ENCODE measurements around the gene FTMT. TPM values are rescaled to one million over a fixed set of nuclear protein-coding genes. Genes with fewer than 3 reads are reported as not detected.
"Not testable (repeated sequence)": the region's sequence is repeated elsewhere in the genome, so short reads cannot be mapped to it uniquely, and the experiment has no call there.

The FTMT gene
- total and polyA plus RNA-seq, 2 of the 13 experiments (the other 11 are each of a cell fraction or from before 2014, with no cell fraction given), result not detected

DNA sequence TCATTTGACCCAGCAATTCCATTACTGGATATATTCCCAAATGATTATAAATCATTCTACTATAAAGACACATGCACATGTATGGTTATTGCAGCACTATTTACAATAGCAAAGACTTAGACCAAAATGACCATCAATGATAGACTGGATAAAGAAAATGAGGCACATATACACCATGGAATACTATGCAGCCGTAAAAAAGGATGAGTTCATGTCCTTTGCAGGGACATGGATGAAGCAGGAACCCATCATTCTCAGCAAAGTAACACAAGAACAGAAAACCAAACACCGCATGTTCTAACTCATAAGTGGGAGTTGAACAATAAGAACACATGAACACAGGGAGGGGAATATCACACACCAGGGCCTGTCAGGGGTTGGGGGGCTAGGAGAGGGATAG lies 46.4 kb upstream of the FTMT start:
- FAIRE-seq; H3K9ac ChIP-seq (ENCODE audit: insufficient read depth, low read depth, low read length); H3K36me3 ChIP-seq (replicated peaks in 1 of 2; ENCODE audit: control insufficient read depth in 1 of 2, insufficient read depth in 2 of 2, low read length in 2 of 2); BruUV-seq (replicated peaks); POLR2A ChIA-PET; CTCF ChIA-PET (ENCODE audit: low intra/inter-chr PET ratio, low total read pairs); H3K4me3 ChIP-seq (replicated peaks in 1 of 3; ENCODE audit: insufficient read depth in 1 of 3, low read depth in 2 of 3, low read length in 3 of 3); H3K4me2 ChIP-seq (ENCODE audit: low read depth, low read length); H3K27ac ChIP-seq (ENCODE audit: extremely low read length, insufficient read depth, low read length); H2AFZ ChIP-seq (ENCODE audit: low read length); H3K79me2 ChIP-seq (ENCODE audit: insufficient read depth, low read length); H3K27me3 ChIP-seq (ENCODE audit: control insufficient read depth in 1 of 2, insufficient read depth in 2 of 2, low read length in 2 of 2); in situ Hi-C loops (cut with HindIII; ENCODE audit: extremely low pct_ligation_motif_present, low pct_unique_long_range_greater_than_20kb); DNase-seq (ENCODE audit: low spot score); H3K4me1 ChIP-seq (ENCODE audit: insufficient read depth, low read length); ATAC-seq; intact Hi-C loops (cut with micrococcal nuclease; ENCODE audit: unreplicated experiment); H4K20me1 ChIP-seq (ENCODE audit: insufficient read depth, low read length); H3K9me3 ChIP-seq (ENCODE audit: low read length): not testable (repeated sequence)
- WGBS (ENCODE audit: low lambda C conversion rate), result 65% methylated on average over 2 of the region's 2 CpGs

- peak; percentile 1 for DNase-seq (ENCODE audit: low spot score)
- H3K4me3 ChIP-seq (replicated peaks in 1 of 3; ENCODE audit: insufficient read depth in 1 of 3, low read depth in 2 of 3, low read length in 3 of 3), result no peak overlapping the region
- H3K9ac ChIP-seq (ENCODE audit: insufficient read depth, low read depth, low read length), result no peak overlapping the region
- no peak for TF ChIP-seq TEAD3 (CRISPR knock-in tag; optimal IDR thresholded peaks at IDR 0.05; ENCODE audit: borderline replicate concordance)
- no peak for TF ChIP-seq PAF1 (CRISPR knock-in tag; IDR thresholded peaks at IDR 0.05)
- no peak for TF ChIP-seq ZNF468 (CRISPR knock-in tag; IDR thresholded peaks at IDR 0.05)
- no peak for TF ChIP-seq ZNF556 (CRISPR knock-in tag; IDR thresholded peaks at IDR 0.05; ENCODE audit: borderline replicate concordance)
- TF ChIP-seq SPEN (CRISPR knock-in tag; IDR thresholded peaks at IDR 0.05; ENCODE audit: low read depth), result no peak
- no peak for TF ChIP-seq SAFB2 (CRISPR knock-in tag; IDR thresholded peaks at IDR 0.05; ENCODE audit: borderline replicate concordance, low read depth)
- TF ChIP-seq FUBP1 (CRISPR knock-in tag; IDR thresholded peaks at IDR 0.05; ENCODE audit: borderline replicate concordance), result no peak
- TF ChIP-seq ZFP1 (CRISPR knock-in tag; IDR thresholded peaks at IDR 0.05), result no peak
- no peak for TF ChIP-seq HNRNPL (IDR thresholded peaks at IDR 0.05; ENCODE audit: low read depth, low read length)
- TF ChIP-seq ZBTB39 (CRISPR knock-in tag; IDR thresholded peaks at IDR 0.05), result no peak
- no peak for TF ChIP-seq GZF1 (CRISPR knock-in tag; IDR thresholded peaks at IDR 0.05)
- no peak for TF ChIP-seq CHD2 (IDR thresholded peaks at IDR 0.05; ENCODE audit: low read depth, low read length)
- TF ChIP-seq SP2 (CRISPR knock-in tag; IDR thresholded peaks at IDR 0.05), result no peak
- TF ChIP-seq EED (CRISPR knock-in tag; IDR thresholded peaks at IDR 0.05), result no peak
- H3K4me2 ChIP-seq (ENCODE audit: low read depth, low read length), result no peak overlapping the region
- FAIRE-seq, result no peak
- no peaks in the 10 kb centered on the region for H3K27me3 ChIP-seq (ENCODE audit: control insufficient read depth in 1 of 2, insufficient read depth in 2 of 2, low read length in 2 of 2)
- H4K20me1 ChIP-seq (ENCODE audit: insufficient read depth, low read length), result no peaks in the 10 kb centered on the region
- H3K9me3 ChIP-seq (ENCODE audit: low read length), result no peaks in the 10 kb centered on the region
- no peaks in the 10 kb centered on the region for H3K79me2 ChIP-seq (ENCODE audit: insufficient read depth, low read length)
- H3K4me1 ChIP-seq (ENCODE audit: insufficient read depth, low read length), result no peaks in the 10 kb centered on the region
- H3K27ac ChIP-seq (ENCODE audit: extremely low read length, insufficient read depth, low read length), result no peak overlapping the region
- H3K36me3 ChIP-seq (replicated peaks in 1 of 2; ENCODE audit: control insufficient read depth in 1 of 2, insufficient read depth in 2 of 2, low read length in 2 of 2), result no peaks in the 10 kb centered on the region
- in situ Hi-C loops (cut with HindIII; ENCODE audit: extremely low pct_ligation_motif_present, low pct_unique_long_range_greater_than_20kb) (no loop called here), intact Hi-C loops (cut with micrococcal nuclease; ENCODE audit: unreplicated experiment) (no loop called here)
- ChIA-PET POLR2A (no interaction called here), CTCF (ENCODE audit: low intra/inter-chr PET ratio, low total read pairs) (no interaction called here)
- ATAC-seq, result no peak
- WGBS (ENCODE audit: low lambda C conversion rate), result 3% methylated on average over 4 of the region's 4 CpGs
- BruUV-seq (replicated peaks), result no TSS peak
- H2AFZ ChIP-seq (ENCODE audit: low read length), result no peak overlapping the region
Observed at GRCh38 chr5:121805911-121806310, 45.8 kb upstream of the FTMT start.
